ENCODE results near the gene PAK1.

PAK1 gene

DNA sequence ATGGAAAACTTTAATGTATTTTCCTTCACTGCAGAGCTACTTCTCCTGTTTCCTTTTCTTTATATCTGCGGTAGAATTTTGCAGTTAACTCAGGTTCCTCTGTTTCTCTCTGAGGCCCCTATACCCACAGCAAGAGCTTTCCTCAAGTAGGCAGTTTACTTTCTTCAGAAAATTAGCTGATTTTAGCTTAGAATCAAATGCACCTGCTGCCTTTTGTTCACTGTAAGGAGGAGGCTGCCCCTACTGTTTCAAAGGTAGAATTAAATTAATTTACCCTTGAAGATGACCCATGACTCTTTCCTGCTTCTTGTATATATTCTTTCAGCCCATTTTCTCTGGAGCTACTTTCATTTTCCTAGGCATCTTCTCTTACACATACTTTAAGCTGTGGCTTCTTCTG, 103.7 kb downstream of the PAK1 start:
- no peak for TF ChIP-seq CTCF (IDR thresholded peaks at IDR 0.05; ENCODE audit: insufficient read depth, low read length, missing control alignments)
- no peak for DNase-seq (ENCODE audit: low read depth, low spot score)
- ChIA-PET CTCF (interaction anchor here (1.4 kb wide), 1 partner anchor 174 kb away, joined by 5 read pairs; no protein-coding TSS in a partner anchor), POLR2A (no interaction called here)
- no peak overlapping the region for H3K4me3 ChIP-seq (ENCODE audit: low read depth, low read length)

DNA sequence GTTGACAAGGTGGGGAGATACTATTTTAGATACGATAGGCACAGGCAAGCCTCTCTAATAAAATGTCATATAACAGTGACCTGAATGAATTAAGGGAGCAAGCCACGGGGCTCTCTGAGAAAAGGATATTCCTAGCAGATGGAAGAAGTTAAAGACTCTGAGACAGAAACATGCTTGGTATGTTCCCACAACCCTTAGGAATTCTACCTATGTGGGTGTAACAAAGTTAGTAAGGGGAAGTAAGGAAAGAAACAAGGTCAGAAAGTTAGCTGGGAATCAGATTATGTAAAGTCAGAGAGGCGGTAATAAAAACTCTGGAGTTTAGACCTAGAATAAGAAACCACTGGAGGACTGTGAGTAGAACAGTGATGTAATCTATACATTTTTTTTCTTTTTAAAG, 112.7 kb downstream of the PAK1 start:
- ChIA-PET POLR2A (no interaction called here), CTCF (no interaction called here)
- no peak overlapping the region for H3K4me3 ChIP-seq (ENCODE audit: low read depth, low read length)
- peak; percentile 67 for DNase-seq (ENCODE audit: low read depth, low spot score)
- no peak for TF ChIP-seq CTCF (IDR thresholded peaks at IDR 0.05; ENCODE audit: insufficient read depth, low read length, missing control alignments)

DNA sequence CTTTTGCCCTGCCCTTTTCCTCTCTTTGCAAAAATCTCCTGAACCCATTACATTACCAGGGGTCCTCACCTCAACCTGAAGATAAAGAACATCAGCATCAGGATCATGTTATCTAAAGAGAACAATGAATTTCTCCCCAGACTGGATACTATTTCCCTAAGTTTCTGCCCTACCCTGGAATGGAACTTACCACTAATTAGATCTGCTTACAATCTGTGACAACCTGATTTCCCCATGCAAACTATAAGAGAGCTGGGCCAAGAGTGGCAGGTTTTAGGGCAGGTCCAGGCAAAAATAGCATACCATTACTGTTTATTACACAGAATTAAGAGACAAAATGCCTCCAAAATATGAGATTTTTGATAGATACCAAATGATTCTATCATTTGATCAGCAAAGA, 114.4 kb downstream of the PAK1 start:
- H3K4me3 ChIP-seq (ENCODE audit: low read depth, low read length): no peak overlapping the region
- no peak for DNase-seq (ENCODE audit: low read depth, low spot score)
- TF ChIP-seq CTCF (IDR thresholded peaks at IDR 0.05; ENCODE audit: insufficient read depth, low read length, missing control alignments): no peak
- POLR2A ChIA-PET: no interaction called here
- CTCF ChIA-PET: no interaction called here

DNA sequence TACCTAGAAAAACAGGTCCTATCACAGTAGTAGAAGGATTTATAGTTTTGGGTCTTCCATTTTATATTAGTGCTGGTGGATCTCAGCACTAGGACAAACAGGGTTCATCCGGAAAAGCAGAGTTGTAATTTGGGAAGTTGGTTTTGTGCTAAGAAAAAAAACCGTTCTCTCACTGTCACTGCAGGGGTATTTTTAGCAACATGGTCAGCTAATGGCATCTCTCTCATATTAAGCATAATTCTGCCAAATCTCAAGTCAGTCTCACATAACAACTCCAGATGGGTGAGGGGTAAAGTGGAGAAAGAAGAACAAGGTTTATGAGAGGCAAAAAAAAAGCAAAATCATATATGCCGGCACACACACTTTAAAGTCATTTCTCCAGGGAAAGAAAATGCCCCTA, 120.8 kb downstream of the PAK1 start:
- DNase-seq (ENCODE audit: low read depth, low spot score): no peak
- TF ChIP-seq CTCF (IDR thresholded peaks at IDR 0.05; ENCODE audit: insufficient read depth, low read length, missing control alignments): no peak
- CTCF ChIA-PET: no interaction called here
- POLR2A ChIA-PET: no interaction called here
- H3K4me3 ChIP-seq (ENCODE audit: low read depth, low read length): no peak overlapping the region

- no peak overlapping the region for H3K4me3 ChIP-seq (ENCODE audit: low read depth, low read length)
- CTCF ChIA-PET: no interaction called here
- no peak for TF ChIP-seq CTCF (IDR thresholded peaks at IDR 0.05; ENCODE audit: insufficient read depth, low read length, missing control alignments)
- POLR2A ChIA-PET: no interaction called here
- no peak for DNase-seq (ENCODE audit: low read depth, low spot score)
These were observed 122.5 kb downstream of the PAK1 start for GRCh38 chr11:77351281-77351886.

DNA sequence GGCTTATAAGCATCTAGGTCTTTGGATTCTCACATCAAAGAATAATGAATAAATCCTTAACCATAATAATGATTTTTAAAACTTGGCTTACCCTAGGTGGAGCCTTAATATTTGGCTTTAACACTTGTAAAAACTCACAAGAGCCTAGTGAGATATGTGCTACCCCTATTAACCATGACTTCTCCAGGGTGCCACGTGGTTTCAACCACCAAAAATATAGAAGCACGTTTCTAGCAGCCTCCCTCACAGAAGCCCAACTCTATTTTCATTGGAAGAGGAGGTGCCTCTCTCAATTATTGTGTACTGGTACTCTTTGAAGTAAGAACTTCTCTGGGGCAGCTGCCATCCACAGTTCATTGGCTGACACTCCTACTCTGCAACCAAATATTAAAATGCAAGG, 125.9 kb downstream of the PAK1 start:
- CTCF ChIA-PET: interaction anchor here (1.2 kb wide), 1 partner anchor 31 kb away, joined by 3 read pairs; no protein-coding TSS in a partner anchor
- POLR2A ChIA-PET: no interaction called here
- no peak for DNase-seq (ENCODE audit: low read depth, low spot score)
- no peak for TF ChIP-seq CTCF (IDR thresholded peaks at IDR 0.05; ENCODE audit: insufficient read depth, low read length, missing control alignments)
- H3K4me3 ChIP-seq (ENCODE audit: low read depth, low read length): no peak overlapping the region

All from AG04449 (cell line).